GF-D8 (cell line): ENCODE data around the gene PTGDR2.
A peak's percentile ranks its signal among the peaks of the same experiment; 100 is the strongest.
"Not testable (repeated sequence)": the region's sequence is repeated elsewhere in the genome, so short reads cannot be mapped to it uniquely, and the experiment has no call there.

ENCODE experiments used
- DNase-seq: peaks from one replicate; lab custom pipeline; 2025; lab: John Stamatoyannopoulos, UW

Gene PTGDR2

DNA sequence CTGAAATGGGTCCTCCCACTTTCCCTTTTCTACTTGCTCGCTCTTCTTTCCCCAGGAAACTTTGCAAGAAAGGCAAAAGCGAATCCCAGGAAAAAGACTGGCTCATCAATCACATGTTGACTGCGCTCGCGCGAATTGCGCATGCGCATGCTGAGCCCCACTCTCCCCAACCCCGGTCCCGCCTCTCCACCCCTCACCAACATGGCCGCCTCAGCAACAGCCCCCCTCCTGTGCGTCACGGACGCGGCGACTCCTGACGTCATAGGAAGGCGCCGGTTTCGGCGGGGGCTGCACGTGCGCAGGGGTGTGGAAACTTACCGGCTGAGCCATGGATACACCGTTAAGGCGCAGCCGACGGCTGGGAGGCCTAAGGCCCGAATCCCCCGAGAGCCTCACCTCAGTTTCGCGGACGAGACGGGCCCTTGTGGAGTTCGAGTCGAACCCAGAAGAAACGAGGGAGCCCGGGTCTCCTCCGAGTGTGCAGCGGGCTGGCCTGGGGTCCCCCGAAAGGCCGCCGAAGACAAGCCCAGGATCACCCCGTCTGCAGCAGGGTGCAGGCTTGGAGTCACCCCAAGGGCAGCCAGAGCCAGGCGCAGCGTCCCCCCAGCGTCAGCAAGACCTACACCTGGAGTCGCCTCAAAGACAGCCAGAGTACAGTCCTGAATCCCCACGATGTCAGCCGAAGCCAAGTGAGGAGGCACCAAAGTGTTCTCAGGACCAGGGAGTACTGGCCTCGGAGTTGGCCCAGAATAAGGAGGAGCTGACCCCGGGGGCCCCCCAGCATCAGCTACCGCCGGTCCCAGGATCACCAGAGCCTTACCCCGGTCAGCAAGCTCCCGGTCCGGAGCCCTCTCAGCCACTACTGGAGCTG, 13.7 kb downstream of the PTGDR2 start, which contains the start of gene CCDC86:
TSS of gene CCDC86 (plus strand) at position 317 of the 871 bp plus-strand sequence. CDS start at position 329, 12 bp downstream.
- DNase-seq = peak; percentile 79

DNA sequence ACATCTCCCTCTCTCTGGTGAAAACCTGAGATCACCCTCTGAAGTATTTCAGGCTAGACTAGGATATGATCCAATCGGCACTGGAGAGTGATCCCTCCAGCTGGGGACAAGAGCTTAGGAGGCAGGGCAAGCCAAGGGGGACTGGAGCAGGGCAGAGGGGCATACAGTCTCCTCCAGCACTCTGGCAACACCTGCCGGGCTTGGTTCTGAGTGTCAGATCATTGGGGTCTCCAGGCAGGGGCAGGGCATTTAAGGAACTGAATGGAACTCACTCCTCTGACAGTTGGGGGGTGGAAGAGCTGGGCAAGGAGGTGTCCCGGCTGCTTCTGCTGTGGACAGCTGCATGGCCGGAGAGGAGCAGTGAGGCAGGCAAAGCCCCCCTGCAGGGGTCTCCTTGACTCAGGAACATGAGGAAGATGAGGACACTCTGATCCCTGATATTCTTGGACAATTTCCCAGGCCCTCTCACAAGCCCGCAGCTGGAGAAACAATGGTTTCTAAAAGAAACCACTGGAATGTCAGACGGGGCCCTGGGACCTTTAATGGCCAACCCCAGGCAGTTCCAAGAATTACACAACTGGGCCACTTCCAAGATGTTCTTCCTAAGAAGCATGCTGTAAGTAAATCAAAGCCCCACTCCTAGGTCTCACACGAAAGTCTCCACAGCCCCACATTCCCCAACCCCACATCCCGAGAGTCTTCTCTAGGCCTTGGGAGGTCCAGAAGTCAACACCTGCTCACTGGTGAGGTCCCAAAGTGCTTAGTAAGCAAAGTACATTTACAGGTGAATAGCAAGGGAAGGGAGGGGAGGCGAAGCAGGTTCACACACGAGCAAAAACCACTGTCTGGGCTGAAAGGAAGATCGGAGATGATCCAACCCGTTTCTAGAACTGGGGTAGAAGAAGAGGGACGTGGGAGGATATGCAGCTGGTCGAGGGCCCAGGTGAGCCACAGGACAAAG, 15.0 kb downstream of the PTGDR2 start:
- no peak for DNase-seq

DNA sequence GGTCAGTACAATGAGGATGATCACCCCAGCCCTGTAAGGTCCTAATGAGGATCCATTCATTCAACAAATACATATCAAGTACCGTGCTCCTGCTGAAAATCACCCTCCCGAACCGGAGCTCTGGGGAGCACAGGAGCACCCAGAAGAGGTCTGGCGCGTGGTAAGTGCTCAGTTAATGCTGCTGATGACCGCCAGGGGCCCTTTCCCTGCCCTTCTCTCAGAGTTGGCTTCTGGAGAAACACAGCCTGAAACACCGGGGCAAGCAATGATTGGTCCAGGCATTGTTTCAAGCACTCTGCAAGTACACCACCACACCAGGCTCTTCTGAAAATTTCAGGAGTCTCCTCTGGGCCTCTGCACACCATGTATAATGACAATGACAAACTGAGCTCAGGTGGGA, 17.6 kb downstream of the PTGDR2 start:
- DNase-seq = no peak

DNA sequence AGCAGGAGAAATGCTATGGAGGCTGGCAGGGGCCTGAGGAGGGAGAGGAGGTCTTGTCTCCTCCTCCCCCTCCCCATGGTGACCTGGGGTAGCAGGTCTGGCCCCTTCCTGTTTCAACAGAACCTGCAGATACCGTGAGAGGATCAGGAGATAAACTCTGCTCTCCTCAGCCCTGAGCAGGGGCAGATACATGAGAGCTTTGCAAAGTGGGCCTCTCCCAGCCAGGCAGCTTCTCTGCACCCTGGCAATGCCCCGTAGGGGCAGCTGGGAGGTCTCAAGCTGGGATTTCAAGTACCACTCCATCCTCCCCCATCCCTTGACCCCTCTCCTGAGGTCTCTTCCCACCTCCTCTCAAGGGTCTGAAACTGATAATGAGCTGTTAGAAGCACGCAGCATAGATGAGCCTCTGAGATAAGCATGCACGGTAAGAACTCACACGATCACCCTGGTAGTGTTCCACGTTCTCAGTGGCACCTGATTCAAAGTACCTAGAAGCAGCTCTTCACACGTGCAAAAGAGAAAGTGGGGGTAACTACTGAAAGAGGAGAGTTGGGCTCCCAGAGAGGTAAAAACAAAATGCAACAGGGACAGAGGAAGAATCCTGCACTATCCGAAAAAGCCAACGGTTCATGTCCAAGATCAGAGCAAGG, 18.8 kb downstream of the PTGDR2 start:
- no peak for DNase-seq

DNA sequence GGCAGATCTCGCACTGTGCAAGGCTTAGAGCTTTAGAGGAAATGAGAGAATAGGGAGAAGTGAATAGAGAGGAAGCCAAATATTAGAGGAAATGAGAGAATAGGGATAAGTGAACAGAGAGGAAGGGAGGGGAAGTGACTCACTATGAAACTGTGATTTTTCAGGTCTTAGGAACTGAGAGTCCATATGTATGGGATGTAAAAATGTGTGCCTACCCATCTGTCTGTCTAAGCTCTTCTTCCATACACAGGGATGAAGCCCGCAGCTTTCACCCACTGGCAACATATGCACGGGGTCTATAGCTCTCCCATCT, 20.3 kb downstream of the PTGDR2 start:
- DNase-seq = no peak

DNA sequence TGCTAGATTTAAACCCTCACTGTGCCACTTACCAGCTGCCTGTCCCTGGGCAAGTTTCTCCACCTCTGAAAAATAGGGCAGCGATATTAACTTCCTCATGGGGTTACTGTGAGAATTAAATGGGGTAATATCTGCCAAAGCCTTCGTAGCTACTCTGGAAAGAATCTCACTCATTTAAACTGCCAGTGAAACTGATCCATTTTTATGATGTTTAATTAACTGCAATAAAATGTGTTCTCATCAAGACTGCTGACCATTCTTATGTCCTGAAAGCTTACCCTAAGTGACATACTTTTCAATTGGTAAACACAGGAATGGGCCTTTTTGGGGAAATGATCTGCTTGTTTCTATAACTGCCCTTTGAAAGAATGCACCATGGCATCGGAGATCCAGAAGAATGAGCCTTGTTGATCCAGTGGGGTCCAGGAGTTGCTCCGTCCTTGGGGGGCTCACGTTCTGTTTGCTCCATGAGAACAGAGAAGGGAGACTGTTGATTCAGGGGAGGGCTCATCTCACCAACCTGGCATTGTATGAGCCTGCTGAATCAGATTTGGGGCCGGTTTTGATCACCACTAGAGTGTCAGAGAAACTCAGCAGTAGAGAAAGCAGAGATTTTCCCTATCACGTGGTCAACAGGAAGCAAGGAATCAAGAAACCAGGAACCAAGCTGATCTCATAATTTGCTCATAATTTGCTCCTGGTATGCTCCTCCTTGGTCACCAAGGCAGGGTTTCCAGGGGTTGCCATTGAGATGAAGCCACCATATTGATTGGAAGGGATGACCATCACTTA, 20.8 kb downstream of the PTGDR2 start:
- no peak for DNase-seq

DNA sequence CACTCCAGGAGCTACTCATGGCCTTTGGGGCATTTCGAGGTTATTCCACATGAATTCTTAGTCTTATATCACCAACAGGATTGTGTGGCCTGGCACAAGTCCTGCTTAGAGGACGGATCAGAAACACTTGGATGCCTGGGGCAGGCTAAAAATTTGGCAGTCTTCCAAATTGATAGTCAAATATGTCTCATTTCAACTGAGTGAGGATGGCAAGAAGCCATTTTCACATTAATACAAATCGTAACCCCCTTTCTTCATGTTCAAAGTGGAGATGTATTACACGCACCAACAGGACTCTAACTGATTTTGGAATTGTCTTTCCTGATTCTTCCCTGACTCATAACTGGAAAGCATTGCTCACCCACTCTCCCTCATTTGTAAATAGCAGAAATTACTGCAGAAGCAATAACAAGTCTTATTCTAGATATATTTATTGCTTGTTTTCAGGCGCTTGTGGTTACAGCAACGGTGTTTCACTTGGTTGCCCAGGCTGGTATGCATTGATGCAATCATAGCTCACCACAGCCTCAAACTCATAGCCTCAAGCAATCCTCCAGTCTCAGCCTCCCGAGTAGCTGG, 24.2 kb downstream of the PTGDR2 start:
- DNase-seq = peak; percentile 20

DNA sequence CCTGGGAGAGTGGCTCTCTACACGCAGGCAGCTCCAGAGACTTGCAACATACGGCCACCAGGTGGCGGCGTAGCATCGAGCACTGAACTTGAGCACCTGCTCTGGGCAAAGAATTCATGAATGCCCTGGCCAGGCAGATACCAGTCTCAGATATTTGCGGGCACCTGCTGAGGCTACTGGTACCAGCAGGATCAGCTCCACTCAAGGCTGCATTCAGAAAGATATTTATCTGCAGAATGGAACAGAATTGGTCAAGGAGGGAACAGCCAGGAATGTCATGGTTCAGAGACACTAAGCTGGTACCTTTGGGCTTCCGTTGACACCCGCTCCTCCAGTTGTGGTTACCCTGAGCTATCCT, 24.6 kb downstream of the PTGDR2 start:
- DNase-seq = peak; percentile 57

DNA sequence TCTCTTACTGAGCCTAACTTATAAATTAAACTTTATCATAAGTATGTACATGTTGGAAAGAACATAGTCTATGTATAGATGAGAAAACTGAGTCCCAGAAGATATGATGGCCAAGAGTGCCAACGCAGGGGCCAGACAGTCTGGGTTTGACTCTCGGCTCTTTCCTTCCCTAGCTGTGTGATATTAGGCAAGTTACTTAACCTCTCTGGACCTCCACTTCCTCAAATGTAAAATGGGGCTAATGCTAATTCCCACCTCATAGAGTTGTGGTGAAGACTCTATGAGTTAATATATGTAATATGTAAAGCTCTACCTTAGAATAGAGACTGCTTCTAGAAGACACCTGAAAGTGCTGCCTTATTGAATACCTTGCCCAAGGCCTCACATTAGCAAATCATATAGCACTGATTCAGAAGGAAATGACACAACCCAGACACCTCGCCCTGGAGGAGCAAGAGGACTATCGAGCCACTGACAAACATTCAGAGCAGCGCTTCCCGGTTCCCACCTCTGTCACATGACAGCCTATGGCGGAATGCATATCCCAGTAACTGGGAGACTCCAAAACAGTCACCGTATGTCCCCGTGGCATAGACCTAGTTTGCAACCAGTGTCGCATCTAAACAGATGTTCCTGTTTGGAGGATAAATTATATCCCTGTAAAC, 25.1 kb downstream of the PTGDR2 start:
- DNase-seq = no peak

DNA sequence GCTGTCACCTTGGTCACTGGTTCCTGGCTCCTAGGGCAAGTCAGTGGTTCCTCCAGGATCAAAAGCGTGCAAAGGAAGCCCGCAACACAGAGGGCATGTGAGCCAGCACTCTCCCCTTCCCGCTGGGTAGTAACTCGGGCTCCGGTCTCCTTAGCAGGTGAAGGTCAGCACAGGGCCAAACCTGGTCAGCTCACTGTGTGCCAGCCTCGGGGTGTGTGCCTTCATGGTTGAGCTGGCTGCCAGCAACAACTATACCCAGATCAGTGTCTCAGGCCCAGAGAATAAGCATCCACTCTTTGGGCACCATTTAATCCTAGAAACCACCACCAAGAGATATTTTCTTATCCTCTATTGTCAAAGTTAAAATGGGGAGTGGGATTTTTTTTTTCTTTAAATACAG, 30.0 kb downstream of the PTGDR2 start:
- no peak for DNase-seq

DNA sequence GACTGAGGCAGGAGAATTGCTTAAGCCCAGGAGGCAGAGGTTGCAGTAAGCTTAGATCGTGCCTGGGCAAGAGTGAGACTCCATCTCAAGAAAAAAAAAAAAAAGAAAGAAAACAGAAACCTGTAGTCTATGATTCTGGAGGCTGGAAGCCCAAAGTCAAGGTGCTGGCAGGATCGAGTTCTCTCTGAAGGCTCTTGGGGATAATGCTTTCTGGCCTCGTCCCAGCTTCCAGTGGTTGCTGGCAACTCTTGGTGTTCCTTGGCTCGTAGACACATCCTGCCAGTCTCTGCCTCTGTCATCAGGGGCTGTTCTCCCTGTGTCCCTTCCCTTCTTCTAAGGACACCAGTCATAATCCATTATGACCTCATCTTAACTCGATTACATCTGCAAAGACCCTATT, 30.6 kb downstream of the PTGDR2 start:
- no peak for DNase-seq

DNA sequence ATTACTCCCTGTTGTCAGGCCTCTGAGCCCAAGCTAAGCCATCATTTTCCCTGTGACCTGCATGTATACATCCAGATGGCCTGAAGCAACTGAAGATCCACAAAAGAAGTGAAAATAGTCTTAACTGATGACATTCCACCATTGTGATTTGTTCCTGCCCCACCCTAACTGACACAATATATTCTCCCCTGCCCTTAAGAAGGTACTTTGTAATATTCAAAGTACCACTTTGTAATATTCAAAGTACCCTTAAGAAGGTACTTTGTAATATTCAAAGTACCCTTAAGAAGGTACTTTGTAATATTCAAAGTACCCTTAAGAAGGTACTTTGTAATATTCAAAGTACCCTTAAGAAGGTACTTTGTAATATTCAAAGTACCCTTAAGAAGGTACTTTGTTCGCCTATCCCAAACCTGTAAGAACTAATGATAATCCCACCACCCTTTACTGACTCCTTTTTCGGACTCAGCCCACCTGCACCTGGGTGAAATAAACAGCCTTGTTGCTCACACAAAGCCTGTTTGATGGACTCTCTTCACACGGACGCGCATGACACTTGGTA, 31.9 kb downstream of the PTGDR2 start:
- not testable (repeated sequence) for DNase-seq

DNA sequence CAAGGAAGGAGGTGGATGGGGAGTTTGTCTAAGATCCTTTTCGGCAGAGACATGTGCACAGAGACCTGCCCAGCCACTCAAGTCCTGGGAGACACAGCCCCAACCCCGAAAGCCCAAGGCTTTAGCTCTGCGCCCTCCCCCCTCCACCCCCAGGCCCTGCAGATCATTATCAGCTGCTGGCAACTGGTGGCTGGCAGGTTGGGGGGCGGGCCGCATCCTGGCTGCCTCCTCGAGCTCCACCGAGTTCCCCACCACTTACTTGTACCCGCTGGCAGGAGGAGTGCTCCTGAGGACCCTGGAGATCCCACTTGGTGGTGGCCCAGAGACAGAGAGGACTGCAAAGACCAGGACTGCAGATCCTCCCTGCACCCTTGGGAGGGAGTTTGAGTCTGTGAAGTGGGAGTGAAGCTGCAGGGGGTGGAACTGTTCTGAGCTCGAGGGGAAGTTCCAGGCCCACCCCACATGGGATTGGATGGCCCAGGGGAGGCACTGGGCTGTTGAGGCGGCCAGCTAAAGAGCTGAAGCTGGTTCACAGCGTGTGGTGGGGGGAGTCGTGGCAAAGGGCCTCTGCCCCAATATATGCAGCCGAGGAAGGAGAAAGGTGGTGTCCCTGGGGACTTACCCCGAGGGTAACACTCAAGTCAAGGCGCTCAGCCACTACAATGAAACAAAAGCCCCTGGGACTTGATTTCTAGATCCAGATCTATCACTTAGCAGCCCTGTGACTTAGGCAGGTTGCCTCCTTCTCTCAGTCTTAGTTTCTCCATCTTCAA, 33.7 kb downstream of the PTGDR2 start:
- DNase-seq = no peak

DNA sequence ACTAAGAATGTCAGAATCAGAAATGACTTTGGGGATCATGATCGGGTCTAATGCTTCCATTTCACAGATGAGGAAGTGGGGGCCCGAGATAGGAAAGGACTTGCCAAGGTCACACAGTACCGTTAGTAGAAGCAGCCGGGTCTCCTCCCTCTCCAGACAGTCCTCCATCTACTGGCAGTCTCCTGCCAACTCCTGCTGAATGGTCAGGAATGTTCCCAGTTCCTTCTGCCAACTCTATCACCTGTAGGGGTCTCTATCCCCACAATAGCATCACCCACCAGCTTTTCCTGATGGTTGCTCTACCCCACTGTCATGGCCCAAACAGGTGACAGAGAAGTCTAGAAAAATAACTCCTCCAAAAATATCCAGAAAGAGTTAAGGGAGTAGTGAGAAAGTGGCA, 37.7 kb downstream of the PTGDR2 start:
- DNase-seq = no peak

DNA sequence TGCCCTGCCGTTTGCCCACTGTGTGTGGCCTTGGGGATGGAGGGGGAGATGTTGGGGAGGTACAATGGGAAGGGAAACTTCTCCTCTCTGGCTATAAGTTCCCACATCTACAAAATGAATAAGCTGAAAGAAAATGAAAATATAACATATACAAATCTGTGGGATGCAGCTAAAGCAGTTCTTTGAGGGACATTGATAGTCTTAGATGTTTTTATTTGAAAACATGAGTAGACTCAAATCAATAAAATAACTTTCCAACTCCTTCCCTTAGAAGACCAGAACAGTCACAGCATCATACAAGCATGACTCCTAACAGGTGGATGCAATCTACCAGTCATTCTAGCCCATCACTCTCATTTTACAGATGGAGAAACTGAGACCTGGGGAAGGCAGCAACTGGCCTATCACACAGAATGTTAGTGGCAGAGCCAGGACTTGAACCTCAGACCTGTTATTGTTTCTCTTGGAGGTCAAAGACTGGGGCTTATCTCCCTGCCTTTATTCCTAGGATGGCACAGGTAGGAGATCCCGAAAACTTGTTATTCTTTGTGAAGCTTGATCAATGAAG, 39.1 kb downstream of the PTGDR2 start:
- DNase-seq = no peak

DNA sequence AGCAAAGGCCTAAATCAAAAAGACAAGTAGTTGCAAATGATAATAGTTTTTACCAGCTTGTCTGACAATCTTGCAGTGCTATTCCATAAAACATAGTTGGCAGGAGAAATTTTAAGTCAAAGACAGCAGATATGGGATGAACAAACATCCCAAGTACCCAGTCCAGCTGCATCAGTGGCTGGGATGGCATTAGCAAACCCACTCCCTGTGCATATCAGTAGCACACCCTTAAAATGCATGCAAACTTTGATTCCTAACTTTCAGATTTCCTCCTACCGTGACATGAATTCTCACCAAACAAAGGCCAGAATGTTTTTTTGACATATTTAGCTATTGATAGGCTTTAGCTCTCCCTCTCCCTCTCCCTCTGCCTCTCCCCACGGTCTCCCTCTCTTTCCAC, 41.6 kb downstream of the PTGDR2 start:
- no peak for DNase-seq

DNA sequence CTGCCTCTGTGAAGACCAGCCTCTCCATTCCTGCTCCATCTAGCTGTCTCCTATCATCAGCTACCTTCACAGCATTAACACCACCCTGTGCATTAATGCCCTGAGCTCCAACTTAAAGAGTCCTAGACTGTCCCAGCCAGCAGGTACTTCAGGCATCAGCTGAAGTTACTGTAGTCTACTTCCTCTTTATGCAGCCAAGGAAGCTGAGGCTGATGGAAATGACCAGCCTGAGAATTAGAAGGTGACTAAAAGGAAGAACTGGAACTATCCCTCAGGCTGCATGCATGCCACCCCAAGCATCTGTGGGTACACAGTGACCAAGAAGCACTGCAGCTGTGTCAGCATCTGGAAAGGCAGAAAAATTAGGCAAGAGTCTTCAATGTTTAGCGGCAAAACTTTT, 42.4 kb downstream of the PTGDR2 start:
- no peak for DNase-seq

DNA sequence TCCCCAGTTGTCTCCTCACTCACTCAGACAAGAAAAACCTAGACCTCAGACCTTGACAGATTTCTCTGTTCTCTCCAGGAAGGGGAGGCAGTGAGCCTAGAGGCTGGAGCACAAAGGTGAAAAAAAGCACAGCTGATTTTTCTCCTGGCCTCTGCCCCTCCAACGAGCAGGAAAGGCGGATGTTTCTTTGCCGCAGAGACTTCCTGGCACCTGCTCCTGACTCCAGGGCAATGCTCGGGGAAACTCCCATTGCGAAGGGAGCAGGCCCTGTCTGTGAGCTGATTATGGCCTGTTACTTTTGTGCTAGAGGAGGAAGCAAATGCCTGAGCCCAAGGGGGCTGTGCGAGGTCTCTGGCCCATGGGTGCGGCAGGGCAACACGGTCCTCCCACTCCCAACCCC, 45.2 kb downstream of the PTGDR2 start:
- peak; percentile 3 for DNase-seq

DNA sequence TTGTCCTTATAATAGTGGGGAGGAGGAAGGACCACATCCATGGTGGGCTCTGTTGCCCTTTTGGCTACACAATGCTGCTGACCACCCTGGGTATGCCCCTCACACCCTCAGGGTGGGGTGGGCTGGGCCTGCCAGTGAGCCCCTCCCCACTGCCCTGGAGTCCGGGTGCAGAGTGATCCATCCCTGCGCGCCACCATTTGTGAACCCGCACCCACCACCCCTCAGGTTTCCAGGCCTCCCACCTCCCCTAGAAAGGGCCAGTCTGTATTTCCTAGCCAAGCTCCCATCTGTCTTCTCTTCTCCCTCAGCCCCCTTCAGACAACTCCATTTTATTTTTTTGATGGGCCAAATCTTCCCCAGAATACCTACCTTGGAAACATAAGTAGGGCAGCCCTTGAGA, 45.6 kb downstream of the PTGDR2 start:
- no peak for DNase-seq
